Mucosa of descending colon (tissue), 3 donors: ENCODE results near the gene PLCD1. TPM values are rescaled to one million over a fixed set of nuclear protein-coding genes. Genes with fewer than 3 reads are reported as not detected.
A peak's percentile ranks its signal among the peaks of the same experiment; 100 is the strongest.

ENCODE experiments used
- ATAC-seq: fragments of 200-7000 bp; cut with Tn5 transposase; one replicate; pipeline ENCODE4 v1.9.1; 2020; ENCODE audit warnings: mild to moderate bottlenecking, moderate library complexity
- DNase-seq, 3 donors: peaks; one replicate each; pipeline ENCODE4 v3.0.0-alpha.2; 2020
- H3K36me3 ChIP-seq: fragments of 200-600 bp; one replicate; pipeline ENCODE4 v1.8.0; 2021; ENCODE audit warnings: low read depth, mild to moderate bottlenecking
- H3K4me1 ChIP-seq: fragments of 200-600 bp; one replicate; pipeline ENCODE4 v1.8.0; 2021; ENCODE audit warnings: low read depth, mild to moderate bottlenecking
- H3K4me3 ChIP-seq: fragments of 200-600 bp; one replicate; pipeline ENCODE4 v1.8.0; 2021; ENCODE audit warnings: mild to moderate bottlenecking
- H3K9me3 ChIP-seq: fragments of 200-600 bp; one replicate; pipeline ENCODE4 v1.8.0; 2021; ENCODE audit warnings: mild to moderate bottlenecking
- CTCF ChIP-seq: fragments of 200-600 bp; IDR thresholded peaks from one replicate; pipeline ENCODE4 v1.8.0; 2022; ENCODE audit warnings: antibody characterized with exemption, mild to moderate bottlenecking
- intact Hi-C, 2 donors: fragments of 100-400 bp; cut with DNase I in 1 of 2; cut with micrococcal nuclease in 1 of 2; formaldehyde crosslinking; loops; one replicate each; pipeline versions ENCODE4 v1.11.0 to v1.11.1; 2022; cut with DNase I, micrococcal nuclease
- total RNA-seq, 3 donors: library from RNA; stranded (reverse); fragmentation: NEBNext Ultra II Directional in 2 of 3; extraction: Animal tissue kit (Norgen Biotek cat#: 25700) in 2 of 3; gene quantifications; one replicate each; pipeline versions ENCODE4 v1.2.1 to v1.2.4, GENCODE V29; 2021 to 2023
- donor health status: DM: no; HTN: no; CAD: no; lungs with moderate emphysema.
- donor health status: DM: no; HTN: no; CAD: no.
- donor health status: DM: no; HTN: yes; CAD: no.

Gene PLCD1
- total RNA-seq, 3 donors from 2014 or later, result 38.2 to 113 (median 66.5) TPM

GRCh38 chr3:38006031-38006430 lies 23.4 kb downstream of the PLCD1 start:
- ATAC-seq (no peak), DNase-seq (no peak)
- Histone ChIP-seq H3K4me1 (peaks cover 30% of the 10 kb centered on the region), H3K4me3 (no peak overlapping the region), H3K36me3 (no peaks in the 10 kb centered on the region), H3K9me3 (no peaks in the 10 kb centered on the region)
- intact Hi-C loops, result no loop called here
- no peak for TF ChIP-seq CTCF

GRCh38 chr3:38005076-38006020 lies 24.1 kb downstream of the PLCD1 start:
- DNase-seq (peak; percentile 76 to 80 (median 77)), ATAC-seq (peak; percentile 1)
- no peaks in the 10 kb centered on the region for H3K36me3 ChIP-seq
- intact Hi-C loops, result no loop called here
- peaks cover 30% of the 10 kb centered on the region for H3K4me1 ChIP-seq
- no peak overlapping the region for H3K4me3 ChIP-seq
- TF ChIP-seq CTCF, result no peak
- no peaks in the 10 kb centered on the region for H3K9me3 ChIP-seq

GRCh38 chr3:38004415-38005075 lies 24.9 kb downstream of the PLCD1 start:
- Histone ChIP-seq H3K4me1 (peaks cover 30% of the 10 kb centered on the region), H3K9me3 (no peaks in the 10 kb centered on the region), H3K36me3 (no peaks in the 10 kb centered on the region), H3K4me3 (no peak overlapping the region)
- ATAC-seq, result peak; percentile 84
- intact Hi-C loops, result no loop called here
- peak; percentile 77 for TF ChIP-seq CTCF
- peak; percentile 86 to 98 (median 91) for DNase-seq

GRCh38 chr3:38003817-38004414 lies 25.5 kb downstream of the PLCD1 start:
- peak; percentile 35 for ATAC-seq

More at GRCh38 chr3:38003817-38004414, 25.5 kb downstream of the PLCD1 start:
- intact Hi-C loops, result no loop called here
- H3K36me3 ChIP-seq, result no peaks in the 10 kb centered on the region
- DNase-seq, result peak; percentile 65 to 81 (median 76)
- peaks cover 30% of the 10 kb centered on the region for H3K4me1 ChIP-seq
- H3K4me3 ChIP-seq, result no peak overlapping the region
- TF ChIP-seq CTCF, result no peak
- H3K9me3 ChIP-seq, result no peaks in the 10 kb centered on the region
